ENCODE data around the gene USH1C. TPM values are rescaled to one million over a fixed set of nuclear protein-coding genes. Genes with fewer than 3 reads are reported as not detected.

The USH1C gene
- total RNA-seq, 4 donors from 2014 or later: not detected

GRCh38 chr11:17574141-17575091 is 30.2 kb upstream of the USH1C start:
- Histone ChIP-seq H3K27me3 (no peaks in the 10 kb centered on the region), H3K27ac (no peak overlapping the region), H3K4me3 (no peak overlapping the region), H3K4me1 (no peaks in the 10 kb centered on the region), H3K9me3 (no peaks in the 10 kb centered on the region), H3K36me3 (no peaks in the 10 kb centered on the region)
- no peak for TF ChIP-seq CTCF (IDR thresholded peaks at IDR 0.05)
- DNase-seq (ENCODE audit: low spot score in 2 of 2): no peak
- WGBS, 2 donors: 83 to 99% methylated on average over 6 to 9 of the region's 9 CpGs

- Histone ChIP-seq H3K36me3 (no peaks in the 10 kb centered on the region), H3K27ac (no peak overlapping the region), H3K4me1 (no peaks in the 10 kb centered on the region), H3K9me3 (no peaks in the 10 kb centered on the region), H3K27me3 (no peaks in the 10 kb centered on the region), H3K4me3 (no peak overlapping the region)
- no peak for DNase-seq (ENCODE audit: low spot score in 2 of 2)
- TF ChIP-seq POLR2A (IDR thresholded peaks at IDR 0.05) (no peak), EP300 (IDR thresholded peaks at IDR 0.05) (no peak), CTCF (IDR thresholded peaks at IDR 0.05) (no peak)
- WGBS, 2 donors: 90 to 91% methylated on average over 3 of the region's 3 CpGs
These were observed 29.3 kb upstream of the USH1C start for GRCh38 chr11:17573526-17573925.

- no peak overlapping the region for H3K27ac ChIP-seq
- H3K27me3 ChIP-seq: no peaks in the 10 kb centered on the region
- no peaks in the 10 kb centered on the region for H3K36me3 ChIP-seq
- no peaks in the 10 kb centered on the region for H3K4me1 ChIP-seq
- DNase-seq (ENCODE audit: low spot score in 2 of 2): no peak
- 85 to 88% methylated on average over 12 to 20 of the region's 20 CpGs for WGBS, 2 donors
- no peaks in the 10 kb centered on the region for H3K9me3 ChIP-seq
- TF ChIP-seq POLR2A (IDR thresholded peaks at IDR 0.05): no peak
- TF ChIP-seq EP300 (IDR thresholded peaks at IDR 0.05): no peak
- no peak for TF ChIP-seq CTCF (IDR thresholded peaks at IDR 0.05)
- no peak overlapping the region for H3K4me3 ChIP-seq
These were observed 28.7 kb upstream of the USH1C start for GRCh38 chr11:17572791-17573460.

GRCh38 chr11:17572359-17572690 is 28.1 kb upstream of the USH1C start:
- TF ChIP-seq POLR2A (IDR thresholded peaks at IDR 0.05) (no peak), EP300 (IDR thresholded peaks at IDR 0.05) (no peak), CTCF (IDR thresholded peaks at IDR 0.05) (no peak)
- Histone ChIP-seq H3K9me3 (no peaks in the 10 kb centered on the region), H3K27me3 (no peaks in the 10 kb centered on the region), H3K36me3 (no peaks in the 10 kb centered on the region), H3K4me1 (no peaks in the 10 kb centered on the region), H3K4me3 (no peak overlapping the region), H3K27ac (no peak overlapping the region)
- no peak for DNase-seq (ENCODE audit: low spot score in 2 of 2)
- 34 to 39% methylated on average over 3 of the region's 3 CpGs for WGBS, 2 donors

Measured in tibial nerve (tissue), 4 donors.